SK-N-SH treated with all-trans-retinoic acid at 6 μM for 48 hours (cell line): ENCODE measurements around the gene DPYSL5.

ENCODE experiments used
- ATAC-seq: fragments of 200-7000 bp; cut with Tn5 transposase; 3 replicates; pipeline ENCODE4 v1.9.1; 2020; ENCODE audit warnings: mild to moderate bottlenecking, moderate library complexity
- CSDC2 ChIP-seq: fragments of 250-450 bp; sonication (Bioruptor Pico); IDR thresholded peaks from 2 replicates; pipeline ENCODE4 v1.5.0; 2020; ENCODE audit warnings: mild to moderate bottlenecking, moderate library complexity
- ESRRG ChIP-seq: fragments of 250-450 bp; sonication (Bioruptor Pico); IDR thresholded peaks from 2 replicates; pipeline ENCODE4 v1.6.1; 2021; ENCODE audit warnings: mild to moderate bottlenecking
- GLIS3 ChIP-seq: fragments of 250-450 bp; sonication (Bioruptor Pico); IDR thresholded peaks from 2 replicates; pipeline ENCODE4 v1.5.0; 2020; ENCODE audit warnings: mild to moderate bottlenecking, moderate library complexity
- ISL1 ChIP-seq: fragments of 250-450 bp; sonication (Bioruptor Pico); IDR thresholded peaks from 2 replicates; pipeline ENCODE4 v2.1.2; 2022; ENCODE audit warnings: mild to moderate bottlenecking, moderate library complexity
- OSR1 ChIP-seq: fragments of 250-450 bp; sonication (Bioruptor Pico); IDR thresholded peaks from 2 replicates; pipeline ENCODE4 v1.8.0; 2022; ENCODE audit warnings: moderate library complexity, mild to moderate bottlenecking, inconsistent platforms
- POU6F1 ChIP-seq: fragments of 250-450 bp; sonication (Bioruptor Pico); IDR thresholded peaks from 2 replicates; pipeline ENCODE4 v1.8.0; 2021; ENCODE audit warnings: low read depth, mild to moderate bottlenecking, moderate library complexity, borderline replicate concordance
- PPARA ChIP-seq: fragments of 250-450 bp; sonication (Bioruptor Pico); IDR thresholded peaks from 2 replicates; pipeline ENCODE4 v1.5.0; 2020; ENCODE audit warnings: mild to moderate bottlenecking, borderline replicate concordance
- RARB ChIP-seq: fragments of 250-450 bp; sonication (Bioruptor Pico); IDR thresholded peaks from 2 replicates; pipeline ENCODE4 v1.8.0; 2021; ENCODE audit warnings: mild to moderate bottlenecking, moderate library complexity
- TCF4 ChIP-seq: fragments of 250-450 bp; sonication (Bioruptor Pico); IDR thresholded peaks from 2 replicates; pipeline ENCODE4 v1.8.0; 2021; ENCODE audit warnings: mild to moderate bottlenecking, moderate library complexity, borderline replicate concordance
- TOX ChIP-seq: fragments of 250-450 bp; sonication (Bioruptor Pico); IDR thresholded peaks from 2 replicates; pipeline ENCODE4 v1.8.0; 2021; ENCODE audit warnings: mild to moderate bottlenecking, moderate library complexity, borderline replicate concordance
- TSHZ2 ChIP-seq: fragments of 250-450 bp; sonication (Bioruptor Pico); IDR thresholded peaks from 2 replicates; pipeline ENCODE4 v1.5.0; 2020; ENCODE audit warnings: mild to moderate bottlenecking, moderate library complexity
- ZC3H10 ChIP-seq: fragments of 250-450 bp; sonication (Bioruptor Pico); IDR thresholded peaks from 2 replicates; pipeline ENCODE4 v1.5.1; 2021; ENCODE audit warnings: mild to moderate bottlenecking, moderate library complexity
- ZFP3 ChIP-seq: fragments of 250-450 bp; sonication (Bioruptor Pico); IDR thresholded peaks from 2 replicates; pipeline ENCODE4 v1.5.0; 2020; ENCODE audit warnings: mild to moderate bottlenecking, moderate library complexity
- ZFP30 ChIP-seq: fragments of 450-650 bp; formaldehyde crosslinking; IDR thresholded peaks from 2 replicates; pipeline ENCODE4 v1.5.0; 2022; ENCODE audit warnings: mild to moderate bottlenecking, moderate library complexity
- ZNF565 ChIP-seq: fragments of 450-650 bp; formaldehyde crosslinking; conservative IDR thresholded peaks from 2 replicates; pipeline ENCODE4 v1.5.0; 2020; ENCODE audit warnings: low read depth, mild to moderate bottlenecking, moderate library complexity
- ZNF70 ChIP-seq: fragments of 450-650 bp; formaldehyde crosslinking; IDR thresholded peaks from 2 replicates; pipeline ENCODE4 v1.5.0; 2020; ENCODE audit warnings: mild to moderate bottlenecking, moderate library complexity
- ZNF8 ChIP-seq: fragments of 450-650 bp; formaldehyde crosslinking; IDR thresholded peaks from 2 replicates; pipeline ENCODE4 v1.5.0; 2020; ENCODE audit warnings: mild to moderate bottlenecking, moderate library complexity
- TF ChIP-seq, protein P1 (sequence below): fragments of 250-450 bp; sonication (Bioruptor Pico); IDR thresholded peaks from 2 replicates; pipeline ENCODE4 v1.5.1; 2020; ENCODE audit warnings: low read depth, mild to moderate bottlenecking, moderate library complexity

Gene DPYSL5

DNA sequence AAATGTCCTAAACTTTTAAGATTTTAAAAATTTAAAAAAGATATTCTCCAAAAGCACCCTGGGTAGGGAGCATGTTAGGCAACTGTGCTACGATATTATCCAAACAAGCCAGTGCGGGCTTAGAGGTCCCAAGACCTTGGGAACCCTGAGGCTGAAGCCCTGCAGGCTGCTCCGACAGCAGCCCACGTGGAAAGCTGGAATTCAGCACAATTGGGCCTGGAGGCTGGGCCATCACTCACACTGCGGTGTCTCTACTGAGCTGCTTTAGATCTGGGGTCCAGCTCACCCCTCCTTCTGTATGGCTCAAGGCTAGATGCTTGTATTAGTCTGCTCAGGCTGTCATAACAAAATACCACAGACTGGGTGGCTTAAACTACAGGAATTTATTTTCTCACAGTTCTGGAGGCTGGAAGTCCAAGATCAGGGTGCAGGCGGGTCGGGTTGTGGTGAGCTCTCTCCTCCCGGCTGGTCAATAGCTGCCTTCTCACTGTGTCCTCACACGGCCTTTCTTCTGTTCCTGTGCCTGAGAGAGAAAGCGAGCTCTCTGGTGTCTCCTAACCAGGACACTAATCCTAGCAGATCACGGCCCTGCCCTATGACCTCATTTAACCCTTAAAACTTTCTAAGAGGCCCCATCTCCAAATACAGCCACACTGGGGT, 42.5 kb downstream of the DPYSL5 start:
- ATAC-seq: no peak
- TF ChIP-seq CSDC2 (CRISPR knock-in tag) (no peak), ESRRG (CRISPR knock-in tag) (no peak), GLIS3 (CRISPR knock-in tag) (no peak), ZNF70 (CRISPR knock-in tag) (no peak), RARB (CRISPR knock-in tag) (no peak), TSHZ2 (no peak)
- TF ChIP-seq, protein P1, sequence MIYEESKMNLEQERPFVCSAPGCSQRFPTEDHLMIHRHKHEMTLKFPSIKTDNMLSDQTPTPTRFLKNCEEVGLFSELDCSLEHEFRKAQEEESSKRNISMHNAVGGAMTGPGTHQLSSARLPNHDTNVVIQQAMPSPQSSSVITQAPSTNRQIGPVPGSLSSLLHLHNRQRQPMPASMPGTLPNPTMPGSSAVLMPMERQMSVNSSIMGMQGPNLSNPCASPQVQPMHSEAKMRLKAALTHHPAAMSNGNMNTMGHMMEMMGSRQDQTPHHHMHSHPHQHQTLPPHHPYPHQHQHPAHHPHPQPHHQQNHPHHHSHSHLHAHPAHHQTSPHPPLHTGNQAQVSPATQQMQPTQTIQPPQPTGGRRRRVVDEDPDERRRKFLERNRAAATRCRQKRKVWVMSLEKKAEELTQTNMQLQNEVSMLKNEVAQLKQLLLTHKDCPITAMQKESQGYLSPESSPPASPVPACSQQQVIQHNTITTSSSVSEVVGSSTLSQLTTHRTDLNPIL (CRISPR knock-in tag): no peak
- TF ChIP-seq, all 23 proteins: peak for 0

GRCh38 chr2:26892133-26892532, 44.2 kb downstream of the DPYSL5 start:
- ATAC-seq: no peak
- TF ChIP-seq OSR1 (CRISPR knock-in tag) (no peak), RARB (CRISPR knock-in tag) (no peak)
- TF ChIP-seq, all 23 proteins: peak for 0

GRCh38 chr2:26892922-26893524, 45.1 kb downstream of the DPYSL5 start:
- TF ChIP-seq OSR1 (CRISPR knock-in tag) (no peak), ZFP30 (CRISPR knock-in tag) (no peak), TOX (CRISPR knock-in tag) (no peak)
- TF ChIP-seq, all 23 proteins: peak for 0
- no peak for ATAC-seq

GRCh38 chr2:26894136-26894535, 46.2 kb downstream of the DPYSL5 start:
- ATAC-seq: no peak

More at GRCh38 chr2:26894136-26894535, 46.2 kb downstream of the DPYSL5 start:
- TF ChIP-seq CSDC2 (CRISPR knock-in tag): no peak
- TF ChIP-seq ZFP3 (CRISPR knock-in tag): no peak
- TF ChIP-seq ISL1 (CRISPR knock-in tag): no peak
- no peak for TF ChIP-seq ESRRG (CRISPR knock-in tag)
- no peak for TF ChIP-seq ZNF565 (CRISPR knock-in tag)
- TF ChIP-seq POU6F1 (CRISPR knock-in tag): no peak
- no peak for TF ChIP-seq TCF4 (CRISPR knock-in tag)
- TF ChIP-seq PPARA: no peak
- no peak for TF ChIP-seq GLIS3 (CRISPR knock-in tag)
- no peak for TF ChIP-seq TSHZ2
- no peak for TF ChIP-seq ZC3H10 (CRISPR knock-in tag)
- TF ChIP-seq, protein P1 (CRISPR knock-in tag): no peak
- TF ChIP-seq RARB (CRISPR knock-in tag): no peak
- TF ChIP-seq ZNF8: no peak
- no peak for TF ChIP-seq ZFP30 (CRISPR knock-in tag)
